VCaP (cell line): Measurements from ENCODE around the gene CPA3.

Experiments used
- H3K27ac ChIP-seq: fragments of 450-650 bp; 2 replicates; pipeline ENCODE4 v1.5.1; 2017
- CTCF ChIP-seq: fragments of 450-650 bp; conservative IDR thresholded peaks from 2 replicates; pipeline ENCODE4 v1.5.1; 2017; ENCODE audit warnings: mild to moderate bottlenecking, moderate library complexity

CPA3 gene

GRCh38 chr3:148827585-148827984 lies 37.5 kb upstream of the CPA3 start, which contains the start of gene CPB1:
TSS of gene CPB1 (plus strand) at chr3:148827811. CDS start at chr3:148827824, 13 bp downstream.
- no peak for TF ChIP-seq CTCF
- no peak within 1 kb of the TSS for H3K27ac ChIP-seq

GRCh38 chr3:148828136-148828690 lies 36.9 kb upstream of the CPA3 start:
- no peak overlapping the region for H3K27ac ChIP-seq
- TF ChIP-seq CTCF = no peak

- H3K27ac ChIP-seq = no peak overlapping the region
- no peak for TF ChIP-seq CTCF
These were observed 35.2 kb upstream of the CPA3 start for GRCh38 chr3:148829926-148830325.

- no peak for TF ChIP-seq CTCF
- H3K27ac ChIP-seq = no peak overlapping the region
These were observed 31.9 kb upstream of the CPA3 start for GRCh38 chr3:148833223-148833622.

- TF ChIP-seq CTCF = no peak
- no peak overlapping the region for H3K27ac ChIP-seq
These were observed 25.3 kb upstream of the CPA3 start for GRCh38 chr3:148839805-148840204.

- TF ChIP-seq CTCF = no peak
- H3K27ac ChIP-seq = no peak overlapping the region
These were observed 24.6 kb upstream of the CPA3 start for GRCh38 chr3:148840451-148840850.

GRCh38 chr3:148845756-148846395 lies 19.2 kb upstream of the CPA3 start:
- TF ChIP-seq CTCF = no peak

More at GRCh38 chr3:148845756-148846395, 19.2 kb upstream of the CPA3 start:
- H3K27ac ChIP-seq = no peak overlapping the region
